GM12874 (cell line): ENCODE data around the gene FOXP1.

Experiments used
- TF ChIP-seq, protein P1 (sequence below): IDR thresholded peaks from 2 replicates; pipeline ENCODE4 v1.5.1; 2011; ENCODE audit warnings: low read depth, mild to moderate bottlenecking, control low read depth, low read length, moderate library complexity; ENCODE audit not compliant: insufficient read depth

Gene FOXP1

DNA sequence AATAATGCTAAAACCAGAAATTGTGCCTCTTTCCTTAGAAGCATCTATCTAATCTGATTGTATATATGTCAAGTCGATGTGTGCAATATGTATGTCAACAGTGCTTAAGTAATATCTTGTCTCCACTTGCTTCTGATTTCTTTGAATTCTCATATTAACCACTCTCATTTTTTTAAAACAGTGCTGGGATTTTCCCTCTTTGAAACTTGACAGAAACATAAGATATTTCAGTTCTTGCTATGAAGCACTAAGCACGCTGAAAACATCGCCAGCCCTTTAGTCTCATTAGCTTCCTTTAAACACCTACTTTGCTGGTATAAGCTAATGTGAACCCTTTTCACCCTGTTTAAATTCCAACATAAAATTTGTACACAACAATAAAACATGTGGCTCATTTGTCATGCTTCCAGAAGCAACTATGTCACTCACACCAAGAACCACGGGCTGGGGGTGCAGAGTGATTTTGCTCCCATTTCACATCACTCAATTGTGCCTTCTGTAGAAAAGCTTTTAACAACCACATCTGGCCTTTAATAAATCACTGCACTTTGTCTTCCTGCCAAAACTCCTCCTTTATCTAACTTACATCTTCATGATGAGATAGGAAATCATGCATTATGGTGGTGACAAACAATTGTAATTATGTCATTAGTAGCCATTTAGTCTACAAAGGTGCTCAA is 185.2 kb downstream of the FOXP1 start:
- TF ChIP-seq, protein P1, sequence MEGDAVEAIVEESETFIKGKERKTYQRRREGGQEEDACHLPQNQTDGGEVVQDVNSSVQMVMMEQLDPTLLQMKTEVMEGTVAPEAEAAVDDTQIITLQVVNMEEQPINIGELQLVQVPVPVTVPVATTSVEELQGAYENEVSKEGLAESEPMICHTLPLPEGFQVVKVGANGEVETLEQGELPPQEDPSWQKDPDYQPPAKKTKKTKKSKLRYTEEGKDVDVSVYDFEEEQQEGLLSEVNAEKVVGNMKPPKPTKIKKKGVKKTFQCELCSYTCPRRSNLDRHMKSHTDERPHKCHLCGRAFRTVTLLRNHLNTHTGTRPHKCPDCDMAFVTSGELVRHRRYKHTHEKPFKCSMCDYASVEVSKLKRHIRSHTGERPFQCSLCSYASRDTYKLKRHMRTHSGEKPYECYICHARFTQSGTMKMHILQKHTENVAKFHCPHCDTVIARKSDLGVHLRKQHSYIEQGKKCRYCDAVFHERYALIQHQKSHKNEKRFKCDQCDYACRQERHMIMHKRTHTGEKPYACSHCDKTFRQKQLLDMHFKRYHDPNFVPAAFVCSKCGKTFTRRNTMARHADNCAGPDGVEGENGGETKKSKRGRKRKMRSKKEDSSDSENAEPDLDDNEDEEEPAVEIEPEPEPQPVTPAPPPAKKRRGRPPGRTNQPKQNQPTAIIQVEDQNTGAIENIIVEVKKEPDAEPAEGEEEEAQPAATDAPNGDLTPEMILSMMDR = no peak

DNA sequence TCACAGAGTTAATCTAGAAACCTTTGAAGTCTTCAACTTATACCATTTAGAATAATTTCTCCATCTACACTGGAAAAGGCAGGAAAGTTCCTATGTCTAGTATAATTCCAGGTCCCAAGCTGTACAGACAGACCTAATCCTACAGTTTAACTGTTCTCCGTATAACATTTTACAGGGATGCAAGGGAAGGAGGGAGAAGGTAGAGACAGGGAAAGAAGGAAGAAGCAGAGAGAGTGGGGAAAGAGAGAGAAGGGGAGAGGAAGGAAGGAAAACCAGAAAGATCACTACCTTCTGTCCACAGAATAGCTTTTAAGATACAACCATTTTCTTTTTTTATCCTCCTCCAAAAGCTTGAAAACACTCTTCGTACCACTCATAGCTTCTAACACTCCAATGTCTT is 185.8 kb downstream of the FOXP1 start:
- TF ChIP-seq, protein P1 = no peak

DNA sequence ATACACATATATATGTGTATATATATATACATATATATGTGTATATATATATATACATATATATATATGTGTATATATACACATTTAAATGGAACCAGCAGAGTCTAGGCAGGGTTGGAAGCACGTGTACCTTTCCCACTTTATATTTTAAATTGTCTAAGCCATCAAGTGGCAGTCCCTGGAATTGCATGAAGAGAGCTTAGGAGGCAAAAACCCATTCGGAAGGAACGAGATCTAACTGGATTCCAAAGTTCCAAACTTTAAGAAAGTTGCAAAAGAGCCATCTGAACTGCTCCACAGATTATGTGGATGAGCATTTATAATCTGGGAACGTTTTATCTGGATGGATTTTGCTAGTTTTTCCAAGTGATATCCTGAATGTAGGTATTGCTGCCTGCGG is 186.5 kb downstream of the FOXP1 start:
- TF ChIP-seq, protein P1 = peak; percentile 53; the same call in 1 of the 2 replicates

- TF ChIP-seq, protein P1 = no peak
Observed at GRCh38 chr3:71395927-71396695, 187.4 kb downstream of the FOXP1 start.

DNA sequence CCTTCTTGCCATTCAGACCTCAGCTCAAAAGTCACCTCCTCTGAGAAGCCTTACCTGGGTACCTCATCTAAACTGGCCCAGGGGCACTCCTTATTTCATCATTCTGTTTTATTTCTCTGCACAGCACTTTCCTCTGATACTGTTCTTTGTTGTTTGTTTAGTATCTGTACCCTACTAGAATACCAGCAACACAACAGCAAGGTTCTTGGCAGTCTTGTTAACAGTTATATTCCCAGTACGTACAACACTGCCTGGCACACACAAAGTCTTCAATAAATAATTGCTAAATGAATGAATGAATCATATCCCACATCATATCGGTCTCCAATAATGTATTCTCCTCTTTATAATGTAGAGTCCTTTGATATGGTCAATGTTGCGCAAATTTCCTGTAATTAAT is 188.1 kb downstream of the FOXP1 start:
- TF ChIP-seq, protein P1 = no peak

DNA sequence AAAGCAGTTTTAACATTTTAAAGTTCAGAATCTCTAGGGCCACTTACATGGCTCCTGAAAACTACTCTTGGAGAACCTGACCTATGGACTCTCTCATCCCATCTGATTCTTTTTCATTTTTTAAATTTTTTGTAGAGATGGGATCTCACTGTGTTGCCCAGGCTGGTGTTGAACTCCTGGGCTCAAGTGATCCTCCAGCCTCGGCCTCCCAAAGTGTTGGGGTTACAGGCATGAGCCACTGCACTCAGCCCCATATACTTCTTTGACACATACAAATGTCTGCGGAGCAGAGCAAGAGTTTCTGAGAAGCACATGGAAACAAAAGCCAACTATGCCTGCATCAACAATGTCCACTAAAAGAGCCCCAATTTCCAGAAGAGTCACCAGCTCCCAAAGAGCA is 189.8 kb downstream of the FOXP1 start:
- TF ChIP-seq, protein P1 = no peak

DNA sequence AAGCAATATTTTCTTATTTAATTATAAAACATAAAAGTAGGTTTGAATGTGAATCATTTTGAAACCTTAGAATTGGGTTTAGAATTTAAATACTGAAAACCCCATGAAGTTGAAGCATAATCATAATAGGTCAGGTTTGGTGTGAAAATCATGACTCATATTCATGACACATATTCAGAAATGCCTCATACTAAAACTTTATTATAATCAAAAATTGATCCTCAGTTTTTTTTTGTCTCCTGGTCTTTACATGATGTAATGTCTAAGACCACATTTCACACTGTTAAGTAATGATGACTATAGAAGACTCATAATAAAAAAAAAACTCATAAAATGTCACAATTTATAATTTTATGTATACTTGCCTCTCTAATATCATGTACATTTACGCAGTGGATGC is 190.4 kb downstream of the FOXP1 start:
- TF ChIP-seq, protein P1 = no peak
